OCI-LY7 (cell line): ENCODE measurements around the gene SREBF1. TPM values are rescaled to one million over a fixed set of nuclear protein-coding genes. Genes with fewer than 3 reads are reported as not detected.

Experiments
- BruUV-seq: library from RNA; stranded (reverse); fragments of 400-500 nt; replicated peaks from 2 replicates; lab custom pipeline; 2021; lab: Mats Ljungman, UMichigan
- CTCF ChIA-PET: fragments of 300-600 bp; sonication (Branson Sonifier 250); formaldehyde crosslinking; loops from one replicate; lab custom pipeline; 2022; ENCODE audit warnings: antibody characterized with exemption; ENCODE audit not compliant: unreplicated experiment; lab: Charles Lee
- POLR2A ChIA-PET: fragments of 300-600 bp; sonication (Branson Sonifier 250); formaldehyde crosslinking; loops from one replicate; lab custom pipeline; 2022; ENCODE audit warnings: antibody characterized with exemption; lab: Charles Lee
- DNase-seq: peaks from one replicate; pipeline ENCODE4 v3.0.0-alpha.2; 2015; ENCODE audit warnings: low spot score
- H2AFZ ChIP-seq: fragments of 200-600 bp; sonication (generic), shearing (Covaris generic); 2 replicates; pipeline ENCODE4 v1.6.1; 2014; ENCODE audit warnings: mild to moderate bottlenecking, antibody characterized with exemption, low read length, moderate library complexity
- H3K27ac ChIP-seq: fragments of 200-600 bp; sonication (generic); 2 replicates; pipeline ENCODE4 v1.5.1; 2014; ENCODE audit warnings: mixed run types, low read depth, mild to moderate bottlenecking, moderate library complexity, low read length, inconsistent platforms; ENCODE audit not compliant: poor library complexity, severe bottlenecking
- H3K36me3 ChIP-seq: fragments of 200-600 bp; sonication (generic); 2 replicates; pipeline ENCODE4 v1.6.1; 2014; ENCODE audit warnings: mild to moderate bottlenecking, antibody characterized with exemption, low read length, moderate library complexity, mixed read lengths; ENCODE audit not compliant: insufficient read depth
- H3K4me1 ChIP-seq: fragments of 200-600 bp; sonication (generic); 2 replicates; pipeline ENCODE4 v1.5.1; 2014; ENCODE audit warnings: mild to moderate bottlenecking, low read length; ENCODE audit not compliant: insufficient read depth, poor library complexity, severe bottlenecking
- H3K4me2 ChIP-seq: fragments of 200-600 bp; sonication (generic); 2 replicates; pipeline ENCODE4 v1.6.1; 2014; ENCODE audit warnings: mild to moderate bottlenecking, low read length
- H3K4me3 ChIP-seq: fragments of 200-600 bp; sonication (generic); 2 replicates; pipeline ENCODE4 v1.5.1; 2014; ENCODE audit warnings: mild to moderate bottlenecking, low read depth, low read length; ENCODE audit not compliant: poor library complexity, severe bottlenecking
- H3K79me2 ChIP-seq: fragments of 200-600 bp; sonication (generic); 2 replicates; pipeline ENCODE4 v1.6.1; 2016; ENCODE audit warnings: low read depth, mild to moderate bottlenecking, low read length, moderate library complexity, mixed read lengths; ENCODE audit not compliant: insufficient read depth
- H3K9me2 ChIP-seq: fragments of 200-600 bp; sonication (generic); 2 replicates; pipeline ENCODE4 v1.6.1; 2016; ENCODE audit warnings: mild to moderate bottlenecking, low read length, mixed read lengths; ENCODE audit not compliant: insufficient read depth
- H3K9me3 ChIP-seq: fragments of 200-600 bp; sonication (generic); 2 replicates; pipeline ENCODE4 v1.6.1; 2014; ENCODE audit warnings: mild to moderate bottlenecking, mixed run types, low read length, mixed read lengths
- H4K20me1 ChIP-seq: fragments of 200-600 bp; sonication (generic); 2 replicates; pipeline ENCODE4 v1.6.1; 2014; ENCODE audit warnings: mild to moderate bottlenecking, antibody characterized with exemption, low read length, moderate library complexity, mixed read lengths; ENCODE audit not compliant: insufficient read depth
- CTCF ChIP-seq: fragments of 200-600 bp; sonication (generic); conservative IDR thresholded peaks from 2 replicates; pipeline ENCODE4 v1.5.1; 2014; ENCODE audit warnings: mild to moderate bottlenecking, antibody characterized with exemption, low read length, moderate library complexity, mixed read lengths
- EZH2phosphoT487 ChIP-seq: fragments of 200-600 bp; sonication (generic); IDR thresholded peaks from 2 replicates; pipeline ENCODE4 v1.6.1; 2018; ENCODE audit warnings: low read depth, borderline replicate concordance, mild to moderate bottlenecking, mixed run types, antibody characterized with exemption, low read length, moderate library complexity, mixed read lengths
- intact Hi-C: fragments of 100-400 bp; cut with micrococcal nuclease; formaldehyde crosslinking; loops from one replicate; pipeline ENCODE4 v1.10.0; 2022; ENCODE audit not compliant: unreplicated experiment
- total RNA-seq, 2 experiments: library from RNA; depleted of rRNA in 1 of 2; stranded (reverse); fragments of >200 nt in 1 of 2; shearing (Covaris generic) in 1 of 2; gene quantifications; 2 replicates each; pipeline ENCODE4 v1.2.3, GENCODE V29; 2014 to 2022

The SREBF1 gene
- total RNA-seq, 2 experiments from 2014 or later: 70.4 to 187 TPM

GRCh38 chr17:17806611-17807274 is 30.0 kb downstream of the SREBF1 start:
- ChIA-PET POLR2A (no interaction called here), CTCF (no interaction called here)
- Histone ChIP-seq H4K20me1 (no peaks in the 10 kb centered on the region), H2AFZ (no peak overlapping the region), H3K4me1 (peaks cover 16% of the 10 kb centered on the region), H3K36me3 (peaks cover 29% of the 10 kb centered on the region; the same call in 1 of the 2 replicates), H3K4me2 (no peak overlapping the region), H3K79me2 (no peaks in the 10 kb centered on the region), H3K9me2 (no peaks in the 10 kb centered on the region), H3K9me3 (no peaks in the 10 kb centered on the region), H3K4me3 (no peak overlapping the region), H3K27ac (no peak overlapping the region)
- DNase-seq: no peak
- no TSS peak for BruUV-seq
- TF ChIP-seq EZH2phosphoT487 (no peak), CTCF (no peak)
- intact Hi-C loops: no loop called here

DNA sequence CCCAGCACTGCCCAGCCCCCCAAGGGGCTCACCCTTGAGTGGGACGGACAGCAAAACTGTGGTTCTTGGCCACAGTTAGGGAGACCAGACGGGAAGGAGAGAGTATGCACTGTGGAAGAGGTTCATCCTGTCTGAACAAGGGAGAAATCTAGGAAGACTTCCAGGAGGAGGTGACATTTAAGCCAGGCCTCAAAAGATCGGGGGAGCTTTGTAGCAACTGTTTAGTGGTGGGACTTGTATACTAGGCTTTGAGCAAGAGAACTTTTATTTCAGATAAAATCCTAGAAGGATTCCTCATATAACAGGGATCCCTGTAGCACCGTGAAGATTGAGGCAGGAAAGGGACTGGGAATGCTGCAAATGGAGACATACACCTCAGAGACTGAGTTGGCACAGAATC is 30.8 kb downstream of the SREBF1 start:
- H3K4me3 ChIP-seq: no peak overlapping the region
- ChIA-PET CTCF (no interaction called here), POLR2A (no interaction called here)
- H3K9me3 ChIP-seq: no peaks in the 10 kb centered on the region
- DNase-seq: no peak
- no peak overlapping the region for H2AFZ ChIP-seq
- H3K9me2 ChIP-seq: no peaks in the 10 kb centered on the region
- no peak for TF ChIP-seq CTCF
- TF ChIP-seq EZH2phosphoT487: no peak
- peaks cover 23% of the 10 kb centered on the region; the same call in 1 of the 2 replicates for H3K36me3 ChIP-seq
- H4K20me1 ChIP-seq: no peaks in the 10 kb centered on the region
- no peak overlapping the region for H3K27ac ChIP-seq
- peaks cover 13% of the 10 kb centered on the region for H3K4me1 ChIP-seq
- intact Hi-C loops: no loop called here
- H3K4me2 ChIP-seq: no peak overlapping the region
- no TSS peak for BruUV-seq
- no peaks in the 10 kb centered on the region for H3K79me2 ChIP-seq

GRCh38 chr17:17805575-17805974 is 31.2 kb downstream of the SREBF1 start:
- Histone ChIP-seq H2AFZ (no peak overlapping the region), H3K9me2 (no peaks in the 10 kb centered on the region), H3K27ac (no peak overlapping the region), H3K4me2 (no peak overlapping the region), H3K4me1 (peaks cover 13% of the 10 kb centered on the region), H3K4me3 (no peak overlapping the region), H4K20me1 (no peaks in the 10 kb centered on the region), H3K79me2 (no peaks in the 10 kb centered on the region), H3K9me3 (no peaks in the 10 kb centered on the region), H3K36me3 (peaks cover 19% of the 10 kb centered on the region; the same call in 1 of the 2 replicates)
- no TSS peak for BruUV-seq
- ChIA-PET CTCF (no interaction called here), POLR2A (no interaction called here)
- intact Hi-C loops: no loop called here
- TF ChIP-seq EZH2phosphoT487 (no peak), CTCF (no peak)
- DNase-seq: no peak
